ENCODE data around the gene HPGDS.

DNA sequence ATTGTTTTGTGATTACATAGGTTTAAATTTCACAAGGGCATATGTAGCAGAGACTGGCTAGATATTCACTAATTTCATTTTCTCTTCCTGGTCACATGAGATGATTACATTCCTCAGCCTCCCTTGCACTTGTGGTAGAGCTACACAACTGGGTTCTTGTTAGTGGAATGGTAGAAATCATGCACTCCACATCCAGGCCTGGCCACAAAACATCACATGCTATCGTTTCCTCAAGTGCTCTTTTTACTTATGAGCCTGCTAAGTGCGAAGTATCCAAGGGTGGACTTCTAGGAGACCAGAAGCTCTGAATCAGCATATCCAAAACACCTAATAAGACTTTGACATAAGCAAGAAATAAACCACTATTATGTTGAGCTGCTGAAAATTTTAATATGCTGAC is 26.4 kb upstream of the HPGDS start:
- TF ChIP-seq KLF9 (tag by site-specific recombination; IDR thresholded peaks at IDR 0.05; ENCODE audit: low read depth), result no peak
- TF ChIP-seq, protein P1, sequence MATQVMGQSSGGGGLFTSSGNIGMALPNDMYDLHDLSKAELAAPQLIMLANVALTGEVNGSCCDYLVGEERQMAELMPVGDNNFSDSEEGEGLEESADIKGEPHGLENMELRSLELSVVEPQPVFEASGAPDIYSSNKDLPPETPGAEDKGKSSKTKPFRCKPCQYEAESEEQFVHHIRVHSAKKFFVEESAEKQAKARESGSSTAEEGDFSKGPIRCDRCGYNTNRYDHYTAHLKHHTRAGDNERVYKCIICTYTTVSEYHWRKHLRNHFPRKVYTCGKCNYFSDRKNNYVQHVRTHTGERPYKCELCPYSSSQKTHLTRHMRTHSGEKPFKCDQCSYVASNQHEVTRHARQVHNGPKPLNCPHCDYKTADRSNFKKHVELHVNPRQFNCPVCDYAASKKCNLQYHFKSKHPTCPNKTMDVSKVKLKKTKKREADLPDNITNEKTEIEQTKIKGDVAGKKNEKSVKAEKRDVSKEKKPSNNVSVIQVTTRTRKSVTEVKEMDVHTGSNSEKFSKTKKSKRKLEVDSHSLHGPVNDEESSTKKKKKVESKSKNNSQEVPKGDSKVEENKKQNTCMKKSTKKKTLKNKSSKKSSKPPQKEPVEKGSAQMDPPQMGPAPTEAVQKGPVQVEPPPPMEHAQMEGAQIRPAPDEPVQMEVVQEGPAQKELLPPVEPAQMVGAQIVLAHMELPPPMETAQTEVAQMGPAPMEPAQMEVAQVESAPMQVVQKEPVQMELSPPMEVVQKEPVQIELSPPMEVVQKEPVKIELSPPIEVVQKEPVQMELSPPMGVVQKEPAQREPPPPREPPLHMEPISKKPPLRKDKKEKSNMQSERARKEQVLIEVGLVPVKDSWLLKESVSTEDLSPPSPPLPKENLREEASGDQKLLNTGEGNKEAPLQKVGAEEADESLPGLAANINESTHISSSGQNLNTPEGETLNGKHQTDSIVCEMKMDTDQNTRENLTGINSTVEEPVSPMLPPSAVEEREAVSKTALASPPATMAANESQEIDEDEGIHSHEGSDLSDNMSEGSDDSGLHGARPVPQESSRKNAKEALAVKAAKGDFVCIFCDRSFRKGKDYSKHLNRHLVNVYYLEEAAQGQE (tag by site-specific recombination; IDR thresholded peaks at IDR 0.05), result no peak
- TF ChIP-seq, protein P2, sequence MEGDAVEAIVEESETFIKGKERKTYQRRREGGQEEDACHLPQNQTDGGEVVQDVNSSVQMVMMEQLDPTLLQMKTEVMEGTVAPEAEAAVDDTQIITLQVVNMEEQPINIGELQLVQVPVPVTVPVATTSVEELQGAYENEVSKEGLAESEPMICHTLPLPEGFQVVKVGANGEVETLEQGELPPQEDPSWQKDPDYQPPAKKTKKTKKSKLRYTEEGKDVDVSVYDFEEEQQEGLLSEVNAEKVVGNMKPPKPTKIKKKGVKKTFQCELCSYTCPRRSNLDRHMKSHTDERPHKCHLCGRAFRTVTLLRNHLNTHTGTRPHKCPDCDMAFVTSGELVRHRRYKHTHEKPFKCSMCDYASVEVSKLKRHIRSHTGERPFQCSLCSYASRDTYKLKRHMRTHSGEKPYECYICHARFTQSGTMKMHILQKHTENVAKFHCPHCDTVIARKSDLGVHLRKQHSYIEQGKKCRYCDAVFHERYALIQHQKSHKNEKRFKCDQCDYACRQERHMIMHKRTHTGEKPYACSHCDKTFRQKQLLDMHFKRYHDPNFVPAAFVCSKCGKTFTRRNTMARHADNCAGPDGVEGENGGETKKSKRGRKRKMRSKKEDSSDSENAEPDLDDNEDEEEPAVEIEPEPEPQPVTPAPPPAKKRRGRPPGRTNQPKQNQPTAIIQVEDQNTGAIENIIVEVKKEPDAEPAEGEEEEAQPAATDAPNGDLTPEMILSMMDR (tag by site-specific recombination; IDR thresholded peaks at IDR 0.05), result no peak
- TF ChIP-seq GLI2 (tag by site-specific recombination; IDR thresholded peaks at IDR 0.05; ENCODE audit: borderline replicate concordance, low read depth), result no peak
- TF ChIP-seq, protein P3, sequence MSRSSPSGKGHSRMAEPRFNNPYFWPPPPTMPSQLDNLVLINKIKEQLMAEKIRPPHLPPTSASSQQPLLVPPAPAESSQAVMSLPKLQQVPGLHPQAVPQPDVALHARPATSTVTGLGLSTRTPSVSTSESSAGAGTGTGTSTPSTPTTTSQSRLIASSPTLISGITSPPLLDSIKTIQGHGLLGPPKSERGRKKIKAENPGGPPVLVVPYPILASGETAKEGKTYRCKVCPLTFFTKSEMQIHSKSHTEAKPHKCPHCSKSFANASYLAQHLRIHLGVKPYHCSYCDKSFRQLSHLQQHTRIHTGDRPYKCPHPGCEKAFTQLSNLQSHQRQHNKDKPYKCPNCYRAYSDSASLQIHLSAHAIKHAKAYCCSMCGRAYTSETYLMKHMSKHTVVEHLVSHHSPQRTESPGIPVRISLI (tag by site-specific recombination; IDR thresholded peaks at IDR 0.05), result no peak
- TF ChIP-seq ZNF660 (tag by site-specific recombination; IDR thresholded peaks at IDR 0.05), result no peak
- TF ChIP-seq ZNF146 (tag by site-specific recombination; IDR thresholded peaks at IDR 0.05), result no peak
- TF ChIP-seq, protein P4, sequence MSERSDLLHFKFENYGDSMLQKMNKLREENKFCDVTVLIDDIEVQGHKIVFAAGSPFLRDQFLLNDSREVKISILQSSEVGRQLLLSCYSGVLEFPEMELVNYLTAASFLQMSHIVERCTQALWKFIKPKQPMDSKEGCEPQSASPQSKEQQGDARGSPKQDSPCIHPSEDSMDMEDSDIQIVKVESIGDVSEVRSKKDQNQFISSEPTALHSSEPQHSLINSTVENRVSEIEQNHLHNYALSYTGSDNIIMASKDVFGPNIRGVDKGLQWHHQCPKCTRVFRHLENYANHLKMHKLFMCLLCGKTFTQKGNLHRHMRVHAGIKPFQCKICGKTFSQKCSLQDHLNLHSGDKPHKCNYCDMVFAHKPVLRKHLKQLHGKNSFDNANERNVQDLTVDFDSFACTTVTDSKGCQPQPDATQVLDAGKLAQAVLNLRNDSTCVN (tag by site-specific recombination; optimal IDR thresholded peaks at IDR 0.05), result no peak
- no peak for TF ChIP-seq ZNF707 (tag by site-specific recombination; IDR thresholded peaks at IDR 0.05)
- TF ChIP-seq ZNF677 (tag by site-specific recombination; IDR thresholded peaks at IDR 0.05), result no peak
